ENCODE data around the gene RFLNA. TPM values are rescaled to one million over a fixed set of nuclear protein-coding genes. Genes with fewer than 3 reads are reported as not detected.
A peak's percentile ranks its signal among the peaks of the same experiment; 100 is the strongest.

The RFLNA gene
- total RNA-seq, 4 donors from 2014 or later = 0.63 to 2.2 (median 1.3) TPM

DNA sequence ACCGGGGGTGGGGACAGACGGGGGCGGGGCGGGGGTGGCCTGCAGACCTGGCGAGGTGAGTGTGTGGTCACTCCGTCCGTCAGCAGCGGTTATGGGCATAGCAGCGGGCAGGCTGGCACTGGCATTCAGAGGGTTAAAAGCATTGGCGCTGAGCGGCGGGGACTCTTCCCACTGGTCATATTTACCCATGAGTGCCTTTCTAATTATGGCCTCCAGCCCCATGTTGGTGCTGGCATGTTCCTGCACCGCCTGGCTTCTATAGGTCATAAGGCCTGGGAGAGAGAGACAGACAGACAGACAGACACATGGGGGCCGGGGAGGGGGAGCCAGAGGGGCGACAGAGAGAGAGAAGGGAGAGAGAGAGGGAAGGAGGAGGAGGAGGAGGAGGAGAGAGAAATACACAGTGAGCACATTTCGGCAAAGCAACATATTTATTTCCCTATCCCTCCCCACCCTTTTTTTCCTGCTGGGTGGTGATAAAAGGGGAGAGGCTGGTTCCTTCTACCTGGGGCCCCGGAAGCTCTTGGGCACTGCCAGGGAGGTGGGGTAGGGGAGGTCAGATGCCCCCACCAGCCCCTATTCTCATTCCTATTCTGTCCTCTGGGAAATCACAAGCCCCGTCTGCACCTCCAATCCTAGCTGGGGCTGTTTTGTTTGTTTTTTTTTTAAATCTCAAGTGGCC, 32.6 kb downstream of the RFLNA start:
- peak overlapping the region; percentile 34 to 74 (median 60) for H3K27ac ChIP-seq (replicated peaks in 1 of 4)
- peaks cover 69 to 96% (median 86%) of the 10 kb centered on the region in 4 donors for H3K36me3 ChIP-seq
- TF ChIP-seq POLR2A (IDR thresholded peaks at IDR 0.05; ENCODE audit: low read depth) (no peak), POLR2AphosphoS5 (IDR thresholded peaks at IDR 0.05) (no peak), CTCF (IDR thresholded peaks at IDR 0.05) (no peak), EP300 (IDR thresholded peaks at IDR 0.05) (no peak)
- intact Hi-C loops (cut with DNase I) = loop anchor here (5.0 kb wide), 1 partner anchor 445 kb away; no protein-coding TSS in a partner anchor
- H3K9me3 ChIP-seq = peaks cover 0 to 19% (median 9%) of the 10 kb centered on the region in 4 donors
- no peak for DNase-seq (ENCODE audit: extremely low spot score)
- no peak overlapping the region for H3K4me3 ChIP-seq
- 48% methylated on average over 15 of the region's 18 CpGs for WGBS
- H3K27me3 ChIP-seq = no peaks in the 10 kb centered on the region
- H3K4me1 ChIP-seq = peaks cover 20 to 26% (median 22%) of the 10 kb centered on the region in 4 donors

GRCh38 chr12:124328116-124328515, 33.2 kb downstream of the RFLNA start:
- Histone ChIP-seq H3K4me1 (peaks cover 20 to 26% (median 22%) of the 10 kb centered on the region in 4 donors), H3K9me3 (peaks cover 0 to 19% (median 9%) of the 10 kb centered on the region in 4 donors), H3K27me3 (no peaks in the 10 kb centered on the region), H3K27ac (replicated peaks in 1 of 4) (peak overlapping the region; percentile 34 to 74 (median 57)), H3K4me3 (no peak overlapping the region), H3K36me3 (peaks cover 75 to 98% (median 92%) of the 10 kb centered on the region in 4 donors)
- DNase-seq (ENCODE audit: extremely low spot score) = no peak
- intact Hi-C loops (cut with DNase I) = loop anchor here (5.0 kb wide), 1 partner anchor 444 kb away; no protein-coding TSS in a partner anchor
- TF ChIP-seq POLR2AphosphoS5 (IDR thresholded peaks at IDR 0.05) (peak in 1 of 2 donors; percentile 36), EP300 (IDR thresholded peaks at IDR 0.05) (no peak), POLR2A (IDR thresholded peaks at IDR 0.05; ENCODE audit: low read depth) (no peak)
- 53% methylated on average over 12 of the region's 13 CpGs for WGBS

- peaks cover 20 to 26% (median 22%) of the 10 kb centered on the region in 4 donors for H3K4me1 ChIP-seq
- H3K27me3 ChIP-seq = no peaks in the 10 kb centered on the region
- H3K4me3 ChIP-seq = no peak overlapping the region
- TF ChIP-seq EP300 (IDR thresholded peaks at IDR 0.05) = no peak
- TF ChIP-seq CTCF (IDR thresholded peaks at IDR 0.05) = no peak
- no peak for TF ChIP-seq POLR2AphosphoS5 (IDR thresholded peaks at IDR 0.05)
- no peak for TF ChIP-seq POLR2A (IDR thresholded peaks at IDR 0.05; ENCODE audit: low read depth)
- peak overlapping the region in 3 of 4 donors; percentile 34 to 74 (median 59) for H3K27ac ChIP-seq (replicated peaks in 1 of 4)
- intact Hi-C loops (cut with DNase I) = loop anchor here (5.0 kb wide), 1 partner anchor 444 kb away; no protein-coding TSS in a partner anchor
- no peak for DNase-seq (ENCODE audit: extremely low spot score)
- WGBS = 69% methylated on average over 14 of the region's 14 CpGs
- peaks cover 0 to 14% (median 5%) of the 10 kb centered on the region in 4 donors for H3K9me3 ChIP-seq
- H3K36me3 ChIP-seq = peaks cover 78 to 100% (median 94%) of the 10 kb centered on the region in 4 donors
Observed at GRCh38 chr12:124328636-124329035, 33.7 kb downstream of the RFLNA start.

DNA sequence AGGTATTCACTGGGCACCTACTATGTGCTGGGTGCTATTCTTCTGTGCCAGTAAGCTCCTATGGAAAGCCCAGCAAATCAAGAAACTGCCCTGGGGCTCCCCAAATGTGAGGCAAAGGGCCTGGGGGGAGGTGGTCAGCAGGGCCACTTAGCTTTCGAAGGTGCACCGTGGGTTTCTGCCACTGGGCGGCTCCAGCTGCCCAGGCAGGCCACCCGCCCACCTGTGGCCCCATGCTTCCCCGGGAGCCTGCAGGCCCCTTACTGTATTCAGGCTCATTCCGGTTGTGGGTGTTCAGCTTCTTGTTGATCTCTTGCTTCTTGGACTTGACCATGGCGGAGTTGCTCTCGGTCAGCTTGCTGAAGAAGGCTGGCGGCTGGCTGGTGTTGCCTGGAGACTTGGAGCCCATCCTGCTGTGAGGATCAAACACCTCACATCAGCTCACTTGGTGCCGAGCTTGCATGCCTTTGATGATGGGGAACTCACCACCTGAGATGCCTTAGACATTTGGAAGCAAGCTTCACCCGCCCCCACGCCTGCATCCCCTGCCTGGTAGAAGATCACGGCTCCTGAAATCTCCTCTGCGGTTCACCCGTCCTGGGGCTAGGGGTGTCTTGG, 37.3 kb downstream of the RFLNA start:
- DNase-seq (ENCODE audit: extremely low spot score) = no peak
- TF ChIP-seq POLR2AphosphoS5 (IDR thresholded peaks at IDR 0.05) = no peak
- peak in 1 of 3 experiments; percentile 13 for TF ChIP-seq CTCF (IDR thresholded peaks at IDR 0.05)
- 88% methylated on average over 7 of the region's 15 CpGs for WGBS
- Histone ChIP-seq H3K27ac (replicated peaks in 1 of 4) (no peak overlapping the region), H3K4me1 (peaks cover 15 to 20% (median 16%) of the 10 kb centered on the region in 4 donors), H3K4me3 (no peak overlapping the region), H3K9me3 (no peaks in the 10 kb centered on the region), H3K36me3 (peaks cover 83 to 100% (median 94%) of the 10 kb centered on the region in 4 donors), H3K27me3 (no peaks in the 10 kb centered on the region)
- intact Hi-C loops (cut with DNase I) = no loop called here

DNA sequence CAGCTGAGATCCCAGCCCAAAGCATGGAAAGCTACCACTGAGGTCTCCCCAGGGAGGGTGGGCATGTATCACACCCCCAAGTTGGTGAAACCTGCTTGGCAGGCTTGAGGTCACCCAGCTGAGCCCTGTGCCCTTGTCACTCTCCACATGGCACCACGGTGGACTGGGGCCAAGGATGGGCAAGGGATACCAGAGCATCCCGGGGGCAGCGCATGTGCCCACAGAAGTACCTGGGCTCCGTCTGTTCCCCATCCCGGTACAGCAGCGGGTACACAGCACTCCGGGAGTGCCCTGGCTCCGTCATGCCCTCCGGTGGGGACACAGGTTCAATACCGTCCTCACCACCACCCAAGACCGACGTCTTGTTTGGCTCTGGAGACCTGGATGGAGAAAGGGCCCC, 38.0 kb downstream of the RFLNA start:
- Histone ChIP-seq H3K27me3 (no peaks in the 10 kb centered on the region), H3K9me3 (no peaks in the 10 kb centered on the region), H3K36me3 (peaks cover 88 to 100% (median 99%) of the 10 kb centered on the region in 4 donors), H3K4me3 (no peak overlapping the region), H3K4me1 (peaks cover 7 to 13% (median 8%) of the 10 kb centered on the region in 4 donors), H3K27ac (replicated peaks in 1 of 4) (no peak overlapping the region)
- 94% methylated on average over 5 of the region's 12 CpGs for WGBS
- no peak for DNase-seq (ENCODE audit: extremely low spot score)
- intact Hi-C loops (cut with DNase I) = no loop called here
- TF ChIP-seq EP300 (IDR thresholded peaks at IDR 0.05) (no peak), POLR2AphosphoS5 (IDR thresholded peaks at IDR 0.05) (no peak), POLR2A (IDR thresholded peaks at IDR 0.05; ENCODE audit: low read depth) (no peak), CTCF (IDR thresholded peaks at IDR 0.05) (no peak)

All from esophagus muscularis mucosa (tissue), 4 donors.